Stomach (tissue), 9 donors: ENCODE data around the gene TRPM1. TPM values are rescaled to one million over a fixed set of nuclear protein-coding genes. Genes with fewer than 3 reads are reported as not detected.

Source experiments
- DNase-seq, 2 donors: peaks; one replicate each; pipeline versions ENCODE4 v3.0.0 to v3.0.0-alpha.2; 2013 to 2019
- H3K27ac ChIP-seq, 5 donors: fragments of 200-600 bp in 4 of 5; sonication (generic) in 4 of 5; one replicate each; pipeline ENCODE4 v1.5.1; 2013 to 2019; ENCODE audit warnings: mild to moderate bottlenecking in 1 of 5, moderate library complexity in 1 of 5
- H3K27me3 ChIP-seq, 3 donors: fragments of 200-600 bp; sonication (generic); one replicate each; pipeline ENCODE4 v1.5.1; 2017 to 2019; ENCODE audit warnings: mixed run types in 1 of 3
- H3K36me3 ChIP-seq, 4 donors: fragments of 200-600 bp; sonication (generic); 1 replicate in 3 of 4; 2 replicates in 1 of 4; pipeline ENCODE4 v1.5.1; 2016 to 2019
- H3K4me1 ChIP-seq, 4 donors: fragments of 200-600 bp; sonication (generic); one replicate each; pipeline ENCODE4 v1.5.1; 2016 to 2019
- H3K4me3 ChIP-seq, 4 donors: fragments of 200-600 bp; sonication (generic) in 3 of 4; one replicate each; pipeline ENCODE4 v1.5.1; 2016 to 2019; ENCODE audit warnings: mild to moderate bottlenecking in 1 of 4
- H3K9me3 ChIP-seq, 4 donors: fragments of 200-600 bp; sonication (generic); one replicate each; pipeline ENCODE4 v1.5.1; 2016 to 2019
- CTCF ChIP-seq, 7 experiments: fragments of 450-650 bp in 4 of 7; fragments of 200-600 bp in 3 of 7; sonication (generic) in 3 of 7; IDR thresholded peaks; one replicate each; pipeline ENCODE4 v1.5.1; 2016 to 2019; ENCODE audit warnings: antibody characterized with exemption in 7 of 7, control low read depth in 2 of 7, mild to moderate bottlenecking in 1 of 7
- EP300 ChIP-seq: sonication (generic); formaldehyde crosslinking; IDR thresholded peaks from one replicate; pipeline ENCODE4 v1.6.1; 2017; ENCODE audit warnings: antibody characterized with exemption
- POLR2A ChIP-seq, 4 donors: fragments of 450-650 bp; IDR thresholded peaks; one replicate each; pipeline ENCODE4 v1.6.1; 2016; ENCODE audit warnings: antibody characterized with exemption in 4 of 4, control low read depth in 2 of 4, mild to moderate bottlenecking in 1 of 4, moderate library complexity in 1 of 4
- POLR2AphosphoS5 ChIP-seq, 3 donors: sonication (generic); formaldehyde crosslinking; IDR thresholded peaks; one replicate each; pipeline ENCODE4 v1.6.1; 2016; ENCODE audit warnings: antibody characterized with exemption in 3 of 3
- WGBS, 5 donors: extraction: QIAGEN DNeasy Blood & Tissue Kit in 3 of 5; methylation state at CpG; one replicate each; pipeline versions ENCODE4 v1.1.5 to v1.1.7; 2013 to 2018; 5-methylcytosine and 5-hydroxymethylcytosine counted together
- intact Hi-C: fragments of 100-400 bp; cut with DNase I; formaldehyde crosslinking; loops from one replicate; pipeline ENCODE4 v1.15.1; 2023; ENCODE audit warnings: low total_unique reads
- polyA plus RNA-seq, 3 donors: library from polyadenylated mRNA; stranded (reverse); fragments of 200-250 nt; gene quantifications; one replicate each; pipeline ENCODE4 v1.2.3, GENCODE V29; 2013
- total RNA-seq, 5 donors: library from RNA; depleted of rRNA; stranded (reverse); fragments of >200 nt; gene quantifications; one replicate each; pipeline versions ENCODE4 v1.1.0 to v1.2.3, GENCODE V29; 2014 to 2016
- donor health status: healthy with polysubstance abuse.
- donor health status: Bipolar disorder and iron deficiency.
- donor health status: healthy.

TRPM1 gene
- total and polyA plus RNA-seq, 8 donors = 0.15 TPM; not detected in 7

- Histone ChIP-seq H3K4me3 (no peak overlapping the region), H3K36me3 (no peaks in the 10 kb centered on the region), H3K27me3 (no peaks in the 10 kb centered on the region), H3K9me3 (no peaks in the 10 kb centered on the region), H3K27ac (no peak overlapping the region), H3K4me1 (no peaks in the 10 kb centered on the region)
- WGBS, 5 donors = 77 to 89% (median 80%) methylated on average over 5 of the region's 5 CpGs
- TF ChIP-seq POLR2A (IDR thresholded peaks at IDR 0.05) (no peak), CTCF (IDR thresholded peaks at IDR 0.05) (no peak), EP300 (no peak), POLR2AphosphoS5 (IDR thresholded peaks at IDR 0.05) (no peak)
- no peak for DNase-seq
- intact Hi-C loops = no loop called here
Observed at GRCh38 chr15:31020542-31020941, 81.0 kb downstream of the TRPM1 start.

GRCh38 chr15:31019986-31020385 is 81.5 kb downstream of the TRPM1 start:
- no peak for DNase-seq
- Histone ChIP-seq H3K27ac (no peak overlapping the region), H3K4me1 (no peaks in the 10 kb centered on the region), H3K27me3 (no peaks in the 10 kb centered on the region), H3K9me3 (no peaks in the 10 kb centered on the region), H3K4me3 (no peak overlapping the region), H3K36me3 (no peaks in the 10 kb centered on the region)
- WGBS, 5 donors = 76 to 94% (median 86%) methylated on average over 3 of the region's 3 CpGs
- intact Hi-C loops = no loop called here
- TF ChIP-seq CTCF (IDR thresholded peaks at IDR 0.05) = no peak
- no peak for TF ChIP-seq POLR2A (IDR thresholded peaks at IDR 0.05)
- TF ChIP-seq EP300 = no peak
- TF ChIP-seq POLR2AphosphoS5 (IDR thresholded peaks at IDR 0.05) = no peak

- Histone ChIP-seq H3K27me3 (no peaks in the 10 kb centered on the region), H3K9me3 (peaks cover 0 to 11% (median 7%) of the 10 kb centered on the region in 4 donors), H3K36me3 (no peaks in the 10 kb centered on the region), H3K4me1 (peaks cover 0 to 7% (median 1%) of the 10 kb centered on the region in 4 donors), H3K27ac (no peak overlapping the region), H3K4me3 (no peak overlapping the region)
- TF ChIP-seq POLR2AphosphoS5 (IDR thresholded peaks at IDR 0.05) = no peak
- TF ChIP-seq EP300 = no peak
- no peak for TF ChIP-seq POLR2A (IDR thresholded peaks at IDR 0.05)
- no peak for TF ChIP-seq CTCF (IDR thresholded peaks at IDR 0.05)
- DNase-seq = no peak
- WGBS, 5 donors = 67 to 82% (median 77%) methylated on average over 1 of the region's 1 CpG
- intact Hi-C loops = no loop called here
Observed at GRCh38 chr15:31017311-31017710, 84.2 kb downstream of the TRPM1 start.

- TF ChIP-seq EP300 (no peak), CTCF (IDR thresholded peaks at IDR 0.05) (no peak), POLR2AphosphoS5 (IDR thresholded peaks at IDR 0.05) (no peak), POLR2A (IDR thresholded peaks at IDR 0.05) (no peak)
- peaks cover 0 to 7% (median 1%) of the 10 kb centered on the region in 4 donors for H3K4me1 ChIP-seq
- 22 to 49% (median 32%) methylated on average over 3 of the region's 3 CpGs for WGBS, 5 donors
- no peak overlapping the region for H3K4me3 ChIP-seq
- intact Hi-C loops = no loop called here
- no peaks in the 10 kb centered on the region for H3K36me3 ChIP-seq
- no peak for DNase-seq
- no peak overlapping the region for H3K27ac ChIP-seq
- no peaks in the 10 kb centered on the region for H3K27me3 ChIP-seq
- H3K9me3 ChIP-seq = peaks cover 0 to 20% (median 13%) of the 10 kb centered on the region in 4 donors
Observed at GRCh38 chr15:31016446-31016915, 85.0 kb downstream of the TRPM1 start.
